Mesangial cell (primary cell): Measurements from ENCODE around the gene HMG20A. TPM values are rescaled to one million over a fixed set of nuclear protein-coding genes. Genes with fewer than 3 reads are reported as not detected.

Experiments
- total RNA-seq: library from RNA; depleted of rRNA; stranded (reverse); fragments of >200 nt; gene quantifications from 2 replicates; pipeline ENCODE4 v1.2.3, GENCODE V29; 2015

Gene HMG20A
- 17.3 and 29.9 TPM in 2 replicates for total RNA-seq

GRCh38 chr15:77420610-77421369 is at the start of gene HMG20A:
Gene HMG20A (plus strand): TSS chr15:77420888. CDS start chr15:77458408, 37,520 bp downstream.

GRCh38 chr15:77419836-77420609 is 665 bp upstream of the HMG20A start, which contains the start of gene PEAK1:
Gene PEAK1 (minus strand): TSS chr15:77420104. CDS start chr15:77181926, 238,178 bp downstream.

Other genes starting within 250 kb of the HMG20A start
- 15.6 and 18.5 TPM in 2 replicates for gene PEAK1, start 784 bp upstream of the HMG20A start, total RNA-seq
- 0.16 and 0.76 TPM in 2 replicates for gene LINGO1, start 212.0 kb downstream of the HMG20A start, total RNA-seq